Measurements from ENCODE around the gene NKAIN1.
"Not testable (repeated sequence)": the region's sequence is repeated elsewhere in the genome, so short reads cannot be mapped to it uniquely, and the experiment has no call there.

Gene NKAIN1

GRCh38 chr1:31266547-31266946 is 26.9 kb upstream of the NKAIN1 start:
- no peak for DNase-seq (ENCODE audit: extremely low spot score)
- ChIA-PET POLR2A (no interaction called here), CTCF (no interaction called here)
- no peak for TF ChIP-seq ZNF384 (IDR thresholded peaks at IDR 0.05)
- TF ChIP-seq FOXA1 (IDR thresholded peaks at IDR 0.05) = no peak
- no peak for TF ChIP-seq FOXM1 (IDR thresholded peaks at IDR 0.05; ENCODE audit: borderline replicate concordance)
- TF ChIP-seq TARDBP (IDR thresholded peaks at IDR 0.05) = no peak
- TF ChIP-seq SP1 (IDR thresholded peaks at IDR 0.05) = no peak

- POLR2A ChIA-PET = interaction anchor here (1.2 kb wide), 1 partner anchor 14 kb away, joined by 4 read pairs; no protein-coding TSS in a partner anchor
- TF ChIP-seq FOXM1 (IDR thresholded peaks at IDR 0.05; ENCODE audit: borderline replicate concordance) = no peak
- no peak for TF ChIP-seq HDGF (IDR thresholded peaks at IDR 0.05; ENCODE audit: borderline replicate concordance)
- no peak for TF ChIP-seq ARNT (IDR thresholded peaks at IDR 0.05)
- TF ChIP-seq BHLHE40 (IDR thresholded peaks at IDR 0.05; ENCODE audit: borderline replicate concordance) = no peak
- TF ChIP-seq NFRKB (IDR thresholded peaks at IDR 0.05) = no peak
- TF ChIP-seq TARDBP (IDR thresholded peaks at IDR 0.05) = no peak
- no peak for TF ChIP-seq L3MBTL2 (conservative IDR thresholded peaks at IDR 0.05)
- TF ChIP-seq LEF1 (IDR thresholded peaks at IDR 0.05; ENCODE audit: borderline replicate concordance) = no peak
- TF ChIP-seq ELF4 (IDR thresholded peaks at IDR 0.05) = no peak
- no peak for TF ChIP-seq FOXA1 (IDR thresholded peaks at IDR 0.05)
- TF ChIP-seq SP1 (IDR thresholded peaks at IDR 0.05) = no peak
- no peak for TF ChIP-seq FOXK2 (IDR thresholded peaks at IDR 0.05)
- CTCF ChIA-PET = interaction anchor here (1.4 kb wide), 1 partner anchor 81 kb away, joined by 7 read pairs; no protein-coding TSS in a partner anchor
- no peak for DNase-seq (ENCODE audit: extremely low spot score)
Measured at GRCh38 chr1:31264790-31265386, 25.2 kb upstream of the NKAIN1 start.

- CTCF ChIA-PET = interaction anchor here (0.6 to 1.3 kb wide), 2 partner anchors 68 to 79 kb away, joined by 3 to 5 read pairs; no protein-coding TSS in a partner anchor
- DNase-seq (ENCODE audit: extremely low spot score) = no peak
- TF ChIP-seq FOXK2 (IDR thresholded peaks at IDR 0.05) (no peak), L3MBTL2 (conservative IDR thresholded peaks at IDR 0.05) (no peak), ELF4 (IDR thresholded peaks at IDR 0.05) (no peak), TARDBP (IDR thresholded peaks at IDR 0.05) (no peak), HDGF (IDR thresholded peaks at IDR 0.05; ENCODE audit: borderline replicate concordance) (no peak), CTBP1 (IDR thresholded peaks at IDR 0.05; ENCODE audit: borderline replicate concordance) (no peak), ARNT (IDR thresholded peaks at IDR 0.05) (no peak), ZNF384 (IDR thresholded peaks at IDR 0.05) (no peak), PKNOX1 (IDR thresholded peaks at IDR 0.05) (no peak), SUZ12 (IDR thresholded peaks at IDR 0.05) (no peak)
- POLR2A ChIA-PET = interaction anchor here (1.2 to 1.8 kb wide), 2 partner anchors 15 to 33 kb away, joined by 4 read pairs; partner anchors contain the start of gene SNRNP40
Measured at GRCh38 chr1:31263408-31263807, 23.7 kb upstream of the NKAIN1 start.

- CTCF ChIA-PET = interaction anchor here (0.6 to 1.3 kb wide), 3 partner anchors 78 to 355 kb away, joined by 4 to 7 read pairs (median 5); no protein-coding TSS in a partner anchor
- DNase-seq (ENCODE audit: extremely low spot score) = not testable (repeated sequence)
- POLR2A ChIA-PET = interaction anchor here (1.8 kb wide), 1 partner anchor 34 kb away, joined by 4 read pairs; the partner anchor contains the start of gene SNRNP40
Measured at GRCh38 chr1:31262393-31262792, 22.7 kb upstream of the NKAIN1 start.

- POLR2A ChIA-PET = no interaction called here
- no peak for DNase-seq (ENCODE audit: extremely low spot score)
- CTCF ChIA-PET = no interaction called here
- no peak for TF ChIP-seq ARNT (IDR thresholded peaks at IDR 0.05)
- TF ChIP-seq FOXA1 (IDR thresholded peaks at IDR 0.05) = no peak
- no peak for TF ChIP-seq L3MBTL2 (conservative IDR thresholded peaks at IDR 0.05)
- TF ChIP-seq ZNF384 (IDR thresholded peaks at IDR 0.05) = no peak
- TF ChIP-seq FOXK2 (IDR thresholded peaks at IDR 0.05) = no peak
- TF ChIP-seq SUZ12 (IDR thresholded peaks at IDR 0.05) = no peak
- no peak for TF ChIP-seq SP1 (IDR thresholded peaks at IDR 0.05)
- no peak for TF ChIP-seq PKNOX1 (IDR thresholded peaks at IDR 0.05)
- TF ChIP-seq LEF1 (IDR thresholded peaks at IDR 0.05; ENCODE audit: borderline replicate concordance) = no peak
- no peak for TF ChIP-seq TARDBP (IDR thresholded peaks at IDR 0.05)
- TF ChIP-seq CTBP1 (IDR thresholded peaks at IDR 0.05; ENCODE audit: borderline replicate concordance) = no peak
- no peak for TF ChIP-seq FOXM1 (IDR thresholded peaks at IDR 0.05; ENCODE audit: borderline replicate concordance)
- TF ChIP-seq ELF4 (IDR thresholded peaks at IDR 0.05) = no peak
- TF ChIP-seq NFRKB (IDR thresholded peaks at IDR 0.05) = no peak
Measured at GRCh38 chr1:31261916-31262315, 22.2 kb upstream of the NKAIN1 start.

GRCh38 chr1:31259746-31260145 is 20.1 kb upstream of the NKAIN1 start:
- TF ChIP-seq FOXK2 (IDR thresholded peaks at IDR 0.05) (no peak), CTBP1 (IDR thresholded peaks at IDR 0.05; ENCODE audit: borderline replicate concordance) (no peak), BHLHE40 (IDR thresholded peaks at IDR 0.05; ENCODE audit: borderline replicate concordance) (no peak), ZNF384 (IDR thresholded peaks at IDR 0.05) (no peak), ELF4 (IDR thresholded peaks at IDR 0.05) (no peak), TARDBP (IDR thresholded peaks at IDR 0.05) (no peak), FOXA1 (IDR thresholded peaks at IDR 0.05) (no peak), HDGF (IDR thresholded peaks at IDR 0.05; ENCODE audit: borderline replicate concordance) (no peak), FOXM1 (IDR thresholded peaks at IDR 0.05; ENCODE audit: borderline replicate concordance) (no peak), LEF1 (IDR thresholded peaks at IDR 0.05; ENCODE audit: borderline replicate concordance) (no peak), ARNT (IDR thresholded peaks at IDR 0.05) (no peak), SUZ12 (IDR thresholded peaks at IDR 0.05) (no peak), NFRKB (IDR thresholded peaks at IDR 0.05) (no peak), PKNOX1 (IDR thresholded peaks at IDR 0.05) (no peak), SP1 (IDR thresholded peaks at IDR 0.05) (no peak), L3MBTL2 (conservative IDR thresholded peaks at IDR 0.05) (no peak)
- no peak for DNase-seq (ENCODE audit: extremely low spot score)
- POLR2A ChIA-PET = no interaction called here
- CTCF ChIA-PET = no interaction called here

All from HEK293T (cell line).